HG03432 (cell line): ENCODE data around the gene SLC6A12.
A peak's percentile ranks its signal among the peaks of the same experiment; 100 is the strongest.

Experiments used
- ATAC-seq: cut with Tn5 transposase; IDR thresholded peaks from one replicate; pipeline ENCODE4 v1.9.1; 2021; ENCODE audit warnings: mild to moderate bottlenecking, moderate library complexity; ENCODE audit not compliant: unreplicated experiment

SLC6A12 gene

DNA sequence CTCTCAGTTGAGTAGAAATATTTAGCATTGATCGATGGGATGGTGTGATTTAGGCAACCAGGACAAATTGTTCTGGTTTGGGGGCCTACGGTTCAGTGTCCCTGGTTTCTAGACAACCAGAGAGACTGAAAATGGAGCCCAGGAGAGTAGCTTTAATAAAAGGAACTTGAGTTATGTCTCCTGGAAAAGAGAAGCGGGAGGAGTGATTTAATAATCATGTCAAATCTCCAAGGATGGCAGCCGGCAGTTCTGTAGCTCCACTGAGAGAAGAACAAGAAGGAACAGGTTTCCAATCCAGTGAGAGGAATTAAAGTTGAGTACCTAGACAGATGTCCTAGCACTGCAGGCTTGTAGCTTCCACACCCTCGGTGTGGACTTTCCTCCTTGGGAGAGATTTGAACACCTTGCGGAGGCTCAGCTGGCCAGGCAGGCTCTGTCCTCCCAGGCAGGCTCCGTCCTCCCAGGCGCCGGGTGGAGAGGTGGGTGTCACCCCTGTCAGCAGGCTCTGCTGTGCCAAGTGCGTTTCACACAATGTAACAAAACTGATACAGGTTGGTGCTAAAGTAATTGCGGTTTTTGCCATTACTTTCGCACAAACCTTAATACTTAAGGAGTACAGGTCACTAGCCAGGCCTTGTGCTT is 45.9 kb downstream of the SLC6A12 start:
- no peak for ATAC-seq

DNA sequence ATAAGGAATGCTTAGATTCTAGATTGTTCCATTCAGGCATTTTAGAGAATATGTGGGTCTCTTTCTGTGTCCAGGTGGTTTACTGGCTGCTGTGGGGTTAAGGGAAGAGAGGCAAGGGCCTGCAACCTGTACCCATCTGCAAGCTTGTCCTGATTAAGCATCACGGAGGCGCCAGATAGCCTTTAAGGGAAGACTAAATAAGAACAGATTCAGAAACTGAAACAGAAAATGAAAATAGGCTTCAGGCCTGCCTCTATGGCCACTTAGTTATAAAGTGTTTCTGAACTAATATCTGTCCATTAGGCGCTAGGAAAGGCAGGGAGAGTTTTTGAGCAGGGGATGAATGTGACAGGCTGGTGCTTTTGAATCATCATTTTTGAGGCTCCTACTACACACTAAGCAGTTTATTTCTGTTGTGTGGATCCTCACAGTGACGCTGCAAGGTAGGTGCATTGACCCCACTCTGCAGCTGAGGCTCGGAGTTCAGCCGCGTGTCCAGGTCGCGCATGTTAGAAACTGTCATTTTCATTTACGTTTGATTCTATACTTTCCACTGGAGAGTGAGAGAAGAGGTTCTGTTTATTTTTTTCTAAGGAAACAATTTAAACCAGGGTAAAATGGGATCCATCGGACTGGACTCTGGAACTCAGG is 47.4 kb downstream of the SLC6A12 start:
- no peak for ATAC-seq

DNA sequence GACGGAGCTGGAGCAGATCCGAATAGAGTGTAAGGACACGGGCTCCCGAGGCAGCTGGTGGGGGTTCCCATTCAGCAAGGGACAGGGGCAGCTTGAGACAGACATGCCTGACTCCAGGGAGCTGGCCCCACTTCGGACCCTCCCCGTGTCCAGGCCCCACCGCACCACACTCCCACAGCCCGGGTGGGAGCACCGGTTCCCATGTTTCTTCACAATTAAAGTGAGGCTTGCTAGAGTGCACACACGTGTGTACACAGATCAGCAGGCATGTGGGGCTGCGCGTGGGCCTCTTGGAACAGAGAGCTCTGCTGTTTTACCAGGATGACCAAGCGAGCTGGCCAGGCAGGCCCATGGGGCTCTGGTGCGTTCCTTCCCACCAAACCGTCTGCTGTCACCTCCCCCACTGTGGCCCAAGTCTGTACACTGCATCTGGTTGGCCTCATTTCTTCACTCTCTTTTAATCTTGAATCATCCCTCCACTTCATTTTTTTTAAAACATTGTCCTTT is 48.0 kb downstream of the SLC6A12 start:
- no peak for ATAC-seq

DNA sequence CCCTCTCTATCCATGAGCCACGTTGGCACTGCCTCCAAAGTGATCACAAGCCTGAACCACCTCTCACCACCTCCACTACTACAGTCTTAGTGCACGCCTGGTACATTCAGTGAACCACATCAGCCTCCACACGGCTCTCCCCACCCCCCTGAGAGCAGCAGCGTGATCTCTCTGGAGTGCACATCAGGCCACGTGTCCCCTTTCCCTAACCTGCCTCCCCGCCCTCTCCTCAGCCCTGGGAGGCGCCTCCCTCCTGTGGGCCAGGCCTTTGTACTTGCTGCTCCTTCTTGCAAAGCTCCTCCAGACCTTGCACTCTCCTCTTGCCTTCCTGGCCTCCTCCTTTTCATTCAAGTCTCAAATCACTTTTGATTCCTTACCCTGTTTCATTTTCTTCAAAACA is 49.8 kb downstream of the SLC6A12 start:
- no peak for ATAC-seq

DNA sequence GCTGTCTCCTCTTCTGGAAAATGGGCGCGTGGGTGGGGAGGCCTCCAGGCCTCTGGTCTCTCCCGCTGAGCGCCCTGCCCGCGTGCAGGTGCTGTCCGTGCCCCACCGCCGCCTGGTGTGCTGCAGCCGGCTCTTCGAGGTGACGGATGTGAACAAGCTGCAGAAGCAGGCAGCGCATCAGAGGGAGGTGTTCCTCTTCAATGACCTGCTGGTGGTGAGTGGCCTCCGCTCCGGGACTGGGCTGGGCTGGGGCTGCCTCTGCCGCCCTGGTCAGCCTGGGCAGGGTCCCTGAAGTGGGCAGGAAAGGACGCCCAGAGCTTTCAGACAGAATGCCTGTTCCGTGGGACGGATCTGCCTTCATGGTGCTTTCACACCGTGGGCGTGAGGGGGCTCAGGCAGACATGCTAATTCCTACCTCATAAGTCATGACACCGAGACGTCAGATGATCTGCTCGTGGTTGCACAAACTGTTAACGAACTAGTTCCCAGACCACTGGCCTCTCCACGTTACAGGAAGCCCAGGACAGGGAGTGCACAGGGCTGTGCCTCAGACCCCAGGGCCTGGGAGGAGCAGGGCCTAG is 50.5 kb downstream of the SLC6A12 start:
- ATAC-seq: no peak

DNA sequence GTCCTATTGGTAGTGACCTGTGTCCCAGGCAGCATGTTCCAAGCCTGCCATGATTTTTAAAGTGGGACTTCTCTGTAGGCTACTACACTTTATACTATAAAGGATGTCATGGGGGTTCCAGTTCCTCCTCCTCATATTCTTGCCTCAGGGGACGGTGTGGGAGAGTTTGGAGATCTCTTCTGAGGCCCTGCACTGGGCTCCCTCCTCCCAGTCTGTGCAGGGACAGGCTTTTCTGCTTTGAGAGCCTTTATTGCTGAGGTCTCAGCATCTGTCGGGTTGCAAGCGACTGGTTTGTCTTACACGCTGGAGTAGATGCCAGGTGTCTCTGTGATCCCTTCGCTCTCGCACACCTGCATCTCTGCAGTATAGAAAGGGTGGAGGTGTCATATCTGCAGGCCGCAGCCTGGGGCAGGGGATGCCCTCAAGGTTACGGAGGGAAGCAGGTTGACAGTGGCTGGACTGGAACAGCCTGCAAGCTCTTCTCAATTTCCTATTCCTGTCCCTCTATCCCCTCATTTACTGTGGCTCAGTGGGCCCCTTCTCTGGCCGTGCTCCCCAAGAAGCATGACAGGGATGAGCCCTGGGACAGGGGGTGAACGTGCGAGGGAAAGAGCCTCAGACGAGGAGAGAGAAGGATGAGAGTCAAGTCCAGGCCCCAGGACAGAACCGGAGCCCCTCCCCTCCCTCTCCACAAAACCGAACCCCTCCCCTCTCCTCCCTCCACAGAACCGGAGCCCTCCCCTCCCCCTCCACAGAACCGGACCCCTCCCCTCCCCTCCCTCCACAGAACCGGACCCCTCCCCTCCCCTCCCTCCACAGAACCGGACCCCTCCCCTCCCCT is 51.3 kb downstream of the SLC6A12 start:
- no peak for ATAC-seq

DNA sequence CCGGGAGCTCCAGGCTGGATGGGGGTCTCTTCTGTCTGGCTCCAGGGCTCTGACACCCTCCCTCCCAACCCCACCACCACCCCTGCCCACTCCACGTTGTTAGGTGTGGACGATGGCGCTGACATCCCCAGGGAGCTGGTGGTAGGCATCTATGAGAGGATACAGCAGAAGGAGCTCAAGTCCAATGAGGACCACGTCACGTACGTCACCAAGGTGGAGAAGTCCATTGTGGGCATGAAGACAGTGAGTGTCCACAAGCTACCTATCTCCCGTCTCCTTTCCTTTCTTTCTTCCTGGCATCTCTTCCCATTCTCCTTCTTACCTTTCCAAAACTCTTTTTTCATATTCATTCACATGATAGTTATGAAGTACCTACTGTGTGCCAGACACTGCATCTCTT is 52.1 kb downstream of the SLC6A12 start:
- ATAC-seq: no peak

DNA sequence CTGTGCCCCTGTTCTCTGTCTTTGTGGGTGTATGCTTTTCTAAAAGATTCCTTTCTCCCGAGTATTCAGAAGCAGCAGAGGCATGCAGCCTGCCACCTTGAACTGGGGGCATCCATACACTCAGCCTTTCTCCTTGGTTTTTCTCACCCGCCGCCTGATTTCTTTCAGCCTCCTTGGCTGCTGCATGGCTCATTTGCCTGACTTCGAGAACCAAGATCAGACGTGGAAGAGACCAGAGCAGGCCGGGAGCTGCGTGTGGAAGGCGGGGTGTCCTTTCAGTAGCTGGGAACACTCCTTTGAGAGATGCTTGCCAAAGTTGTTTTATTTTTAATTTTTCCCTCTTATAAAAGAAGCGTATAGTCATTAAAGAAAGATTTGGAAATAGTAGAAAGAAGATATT is 53.1 kb downstream of the SLC6A12 start:
- ATAC-seq: no peak

DNA sequence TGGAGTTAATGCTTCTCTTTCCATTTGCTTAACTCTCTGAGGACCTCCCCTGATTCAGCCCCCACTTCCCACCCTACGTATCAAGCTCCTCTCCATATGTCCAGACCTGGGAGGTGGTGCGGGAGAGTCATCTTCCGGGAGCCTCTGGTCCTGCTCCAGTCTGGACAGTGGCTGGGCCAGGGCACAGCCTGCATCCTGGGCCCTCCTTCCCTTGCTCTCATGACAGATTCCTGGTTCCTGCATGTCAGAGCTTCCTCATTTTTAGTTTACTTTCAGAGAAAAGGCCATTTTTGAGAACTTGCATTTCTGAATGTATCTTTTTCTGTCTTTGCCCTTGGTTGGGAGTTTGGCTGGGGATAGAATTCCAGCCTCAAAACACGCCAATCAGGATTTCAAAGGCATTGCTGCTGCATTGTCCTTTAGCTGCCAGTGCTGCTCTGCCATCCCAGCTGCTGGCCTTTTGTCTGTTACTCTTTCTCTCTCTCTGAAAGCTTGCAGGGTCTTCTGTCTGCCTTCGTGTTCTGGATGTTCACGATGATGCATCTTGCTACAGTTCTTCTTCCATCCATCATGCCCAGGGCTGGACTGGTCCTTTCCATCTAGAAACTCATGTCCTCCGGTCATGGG is 54.7 kb downstream of the SLC6A12 start:
- no peak for ATAC-seq

DNA sequence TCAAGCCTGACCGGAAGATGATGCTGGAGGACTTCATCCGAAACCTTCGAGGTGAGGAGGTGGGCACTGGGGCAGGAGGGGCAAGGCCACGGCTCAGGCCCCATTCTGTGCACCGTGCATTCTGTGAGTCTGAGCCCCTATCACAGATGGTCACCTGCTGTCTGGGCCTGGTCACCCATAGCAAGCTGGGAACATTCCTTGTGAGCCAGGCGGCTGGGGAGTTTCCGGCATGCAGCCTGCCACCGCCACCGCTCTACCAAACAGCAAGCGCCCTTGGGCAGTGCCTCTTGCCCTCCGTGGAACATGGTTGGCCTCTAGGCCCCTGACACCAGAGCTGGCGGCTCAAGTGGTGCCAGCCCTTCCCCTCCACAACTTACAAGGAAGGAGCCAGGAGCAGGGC is 56.3 kb downstream of the SLC6A12 start:
- ATAC-seq: no peak

DNA sequence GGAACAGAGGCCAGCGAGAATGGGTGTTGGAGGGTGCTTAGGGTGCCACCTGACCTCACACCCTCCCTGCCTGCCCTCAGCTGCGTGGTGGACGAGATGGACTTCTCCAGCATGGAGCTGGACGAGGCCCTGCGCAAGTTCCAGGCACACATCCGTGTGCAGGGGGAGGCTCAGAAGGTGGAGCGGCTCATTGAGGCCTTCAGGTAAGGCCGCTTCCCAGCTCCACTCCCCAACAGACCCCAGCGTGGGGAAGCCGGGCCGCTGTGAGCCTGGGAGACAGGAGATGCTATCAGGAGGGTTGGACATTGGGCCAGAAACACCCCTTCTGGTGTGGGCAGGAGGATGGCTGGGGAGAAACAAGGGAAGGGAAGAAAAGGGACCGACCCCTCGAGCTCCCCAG is 57.0 kb downstream of the SLC6A12 start:
- ATAC-seq: no peak

DNA sequence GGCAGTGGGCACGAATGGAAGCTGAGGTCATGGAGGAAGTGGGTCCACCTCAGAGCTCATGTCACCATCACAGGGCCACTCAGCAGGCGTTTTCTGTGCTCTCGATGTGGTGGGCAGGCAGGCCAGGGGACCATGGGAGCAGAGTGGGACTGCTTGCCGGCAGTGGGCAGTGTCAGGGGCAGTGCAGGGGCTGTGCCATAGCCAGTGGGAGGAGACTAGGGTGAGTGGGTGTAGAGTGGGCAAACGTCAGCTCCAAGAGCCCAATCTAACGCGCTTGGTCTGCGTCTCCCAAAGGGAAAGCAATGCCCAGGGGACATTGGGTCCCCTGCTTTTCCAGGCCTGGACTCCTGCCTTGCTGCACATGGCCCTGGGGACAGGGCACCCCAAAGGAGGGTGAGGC is 58.3 kb downstream of the SLC6A12 start:
- ATAC-seq: no peak

DNA sequence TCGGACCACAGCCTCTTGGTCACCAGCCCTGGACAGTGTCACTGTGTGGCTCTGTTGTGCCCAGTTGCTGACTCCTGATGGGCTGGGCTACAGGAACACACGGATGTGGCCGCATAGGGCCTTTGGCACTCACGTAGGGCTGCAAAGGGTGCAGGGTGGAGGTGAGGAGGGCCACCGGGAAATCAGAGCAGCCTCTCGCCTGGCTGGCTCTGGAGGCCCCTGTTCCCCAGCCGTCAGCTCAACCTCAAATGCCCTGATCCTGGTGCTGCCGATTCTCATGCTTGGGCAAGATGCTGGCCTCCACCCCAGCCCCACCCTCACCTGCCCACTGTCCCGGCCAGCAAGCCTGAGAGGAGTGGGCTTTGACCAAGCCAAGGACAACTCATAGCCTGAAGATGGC is 59.0 kb downstream of the SLC6A12 start:
- no peak for ATAC-seq

DNA sequence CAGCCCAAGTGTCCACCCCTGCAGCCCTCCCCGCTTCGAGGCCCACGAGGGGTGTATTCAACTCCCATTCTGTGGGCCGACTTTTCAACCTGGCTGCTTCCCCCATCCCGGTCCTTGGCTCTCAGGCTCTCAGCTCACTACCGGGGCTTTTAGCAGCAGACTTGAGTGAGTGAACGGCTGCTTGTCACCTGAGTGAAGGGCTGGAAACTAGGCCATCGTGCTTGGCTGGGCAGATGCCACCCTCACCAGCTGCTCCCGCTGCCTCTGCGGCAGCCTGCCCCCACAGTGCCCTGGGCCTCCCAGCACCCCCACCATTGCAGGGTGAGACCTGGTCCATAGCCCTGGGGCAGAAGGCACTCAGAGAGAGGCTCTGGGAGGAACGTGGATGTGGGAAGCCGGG is 59.9 kb downstream of the SLC6A12 start:
- no peak for ATAC-seq

DNA sequence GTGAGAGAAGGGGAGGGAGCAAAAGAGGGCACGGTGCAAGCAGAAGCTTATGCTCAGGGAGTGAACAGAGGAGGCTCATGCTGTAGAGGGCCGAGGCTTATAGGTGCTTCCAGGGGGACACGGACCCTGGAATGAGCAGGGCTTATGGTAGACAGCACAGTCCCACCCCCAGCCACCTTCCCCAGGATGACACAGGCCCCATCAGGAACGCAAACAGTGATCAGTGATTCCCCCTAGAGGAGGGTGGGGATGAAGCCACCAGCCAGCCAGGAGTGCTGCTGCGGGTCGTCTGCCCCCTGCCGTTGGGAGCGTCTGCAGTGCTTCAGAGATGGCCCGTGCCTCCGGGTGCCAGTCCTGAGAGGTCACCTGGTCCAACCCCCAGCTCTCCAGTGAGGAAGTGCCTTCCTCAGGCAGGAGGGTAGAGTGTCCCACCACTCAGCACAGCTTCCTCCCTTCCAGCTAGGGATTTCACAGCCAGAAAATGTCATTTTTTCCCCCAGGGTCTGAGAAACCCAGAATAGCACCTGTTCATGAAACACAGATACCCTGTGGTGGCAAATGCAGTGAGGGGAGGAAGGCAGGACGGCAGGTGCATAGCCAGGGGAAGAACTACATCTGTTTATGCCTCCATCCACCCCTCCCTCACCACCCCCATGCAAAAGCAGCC is 60.7 kb downstream of the SLC6A12 start:
- ATAC-seq: peak; percentile 66

DNA sequence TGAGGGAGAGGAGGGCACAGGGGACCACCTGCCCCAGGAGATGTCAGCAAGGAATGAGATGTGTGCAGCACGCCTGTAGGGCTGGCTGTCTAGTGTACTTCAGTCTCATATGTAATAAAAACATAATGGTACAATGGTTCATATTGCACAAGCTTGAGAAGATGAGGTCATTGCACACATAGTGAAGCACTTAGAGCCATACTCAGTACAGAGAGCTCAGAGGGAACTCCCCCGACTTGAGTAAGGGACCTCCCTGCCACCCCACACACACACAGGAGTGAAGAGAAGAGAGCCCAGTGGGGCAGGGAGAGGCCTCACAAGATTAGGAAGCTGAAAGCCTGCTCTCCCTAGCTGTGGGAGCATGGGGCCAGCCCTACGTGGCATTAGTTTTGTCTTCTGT is 61.5 kb downstream of the SLC6A12 start:
- ATAC-seq: no peak

DNA sequence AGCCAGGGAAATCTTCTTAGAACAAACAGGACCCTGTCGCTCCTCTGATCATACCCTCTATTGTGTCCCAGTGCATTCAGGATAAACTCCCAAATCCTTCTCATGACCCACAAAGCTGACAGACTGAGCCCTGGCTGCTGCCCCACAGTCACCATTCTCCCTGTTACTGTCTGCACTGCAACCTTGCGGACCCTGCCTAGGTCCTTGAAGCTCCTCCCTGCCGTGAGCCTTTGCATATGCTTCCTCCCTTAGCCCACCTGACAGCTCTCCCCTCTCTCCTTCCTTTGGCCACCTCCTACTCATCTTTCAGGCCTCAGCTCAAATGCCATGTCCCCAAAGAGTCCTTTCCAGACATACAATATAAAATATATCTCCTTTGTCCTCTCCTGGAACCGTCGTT is 62.4 kb downstream of the SLC6A12 start:
- ATAC-seq: no peak

DNA sequence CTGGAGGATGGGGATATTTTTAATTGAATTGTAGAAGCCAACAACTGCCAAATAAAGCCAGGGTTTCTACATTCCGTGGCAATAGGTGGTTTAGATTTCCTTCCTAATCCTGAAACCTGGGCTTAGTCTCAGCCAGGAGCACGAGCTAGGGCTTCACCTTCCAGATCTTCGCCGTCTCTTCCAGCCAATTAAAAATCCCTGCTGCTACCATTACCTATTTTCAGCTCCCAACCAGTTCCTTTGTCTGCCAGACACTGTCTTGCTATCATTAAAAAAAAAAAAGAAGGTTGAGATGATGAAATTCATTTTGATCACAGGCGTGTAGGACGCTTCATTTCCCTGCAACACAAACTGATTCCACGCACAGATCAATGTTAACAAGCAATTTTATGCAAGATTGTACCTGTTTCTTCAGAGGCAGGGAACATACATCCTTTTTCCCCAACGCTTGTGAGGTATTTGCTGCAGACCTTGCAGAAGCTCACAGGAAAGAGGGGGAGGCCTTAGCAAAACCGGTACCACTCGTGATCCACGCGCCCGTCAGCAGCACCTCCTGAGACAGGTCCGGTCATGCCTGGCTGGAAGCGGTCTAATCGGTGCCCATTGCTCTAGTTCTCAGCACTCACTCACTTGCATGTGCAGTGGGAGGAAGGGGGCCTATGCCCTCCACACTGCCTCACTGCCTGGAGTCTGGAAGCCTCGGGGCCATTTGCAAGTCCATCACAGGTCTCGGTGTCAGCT is 65.1 kb downstream of the SLC6A12 start:
- no peak for ATAC-seq

DNA sequence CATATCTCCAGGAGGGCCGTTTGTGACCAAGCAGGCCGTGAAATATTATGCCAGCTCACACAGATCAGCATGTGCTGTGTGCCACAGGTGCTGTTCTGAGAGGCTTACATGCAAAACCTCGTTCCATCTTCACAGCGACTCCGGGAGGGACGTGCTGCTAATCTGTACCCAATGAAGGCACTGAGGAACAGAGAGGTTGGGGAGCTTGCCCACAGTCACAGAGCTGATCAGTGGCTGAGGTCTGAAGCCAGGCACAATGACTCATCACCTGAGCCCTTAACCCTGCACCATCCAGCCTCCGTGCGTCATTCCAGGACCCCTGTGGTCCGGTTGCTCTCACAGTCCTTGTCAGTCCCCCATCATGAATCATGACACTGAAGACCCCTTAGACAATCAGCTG is 66.7 kb downstream of the SLC6A12 start:
- ATAC-seq: no peak
